CD1c-positive myeloid dendritic cell (primary cell): Measurements from ENCODE around the gene ATMIN.

ENCODE experiments used
- DNase-seq: peaks from one replicate; pipeline ENCODE4 v3.0.0-alpha.2; 2016; ENCODE audit errors: extremely low spot score

Gene ATMIN

GRCh38 chr16:81006211-81006812, 29.3 kb upstream of the ATMIN start:
- DNase-seq, result peak; percentile 87

GRCh38 chr16:81006813-81007695, 28.6 kb upstream of the ATMIN start, which contains the start of the genes CENPN and CMC2:
CENPN (plus strand) TSS chr16:81007214; CDS start chr16:81011940, 4,726 bp downstream.
CMC2 (minus strand) TSS chr16:81006885; CDS start chr16:80997394, 9,491 bp downstream.
- DNase-seq, result peak; percentile 99

- DNase-seq, result no peak
These were observed 27.2 kb upstream of the ATMIN start for GRCh38 chr16:81008505-81008789.

- no peak for DNase-seq
These were observed 22.7 kb upstream of the ATMIN start for GRCh38 chr16:81012974-81013373.

GRCh38 chr16:81014672-81015071, 21.0 kb upstream of the ATMIN start:
- no peak for DNase-seq

GRCh38 chr16:81018496-81018895, 17.1 kb upstream of the ATMIN start:
- no peak for DNase-seq

GRCh38 chr16:81026429-81026828, 9.2 kb upstream of the ATMIN start:
- no peak for DNase-seq

- DNase-seq, result no peak
These were observed 5.6 kb upstream of the ATMIN start for GRCh38 chr16:81029930-81030604.

- no peak for DNase-seq
These were observed 521 bp downstream of the ATMIN start for GRCh38 chr16:81035975-81036750.

GRCh38 chr16:81036751-81037350, 1.2 kb downstream of the ATMIN start:
- DNase-seq, result no peak

GRCh38 chr16:81040131-81040530, 4.5 kb downstream of the ATMIN start:
- peak; percentile 43 for DNase-seq

- DNase-seq, result no peak
These were observed 5.2 kb downstream of the ATMIN start for GRCh38 chr16:81040842-81041241.

- no peak for DNase-seq
These were observed 6.1 kb downstream of the ATMIN start for GRCh38 chr16:81041696-81042095.

GRCh38 chr16:81042821-81043220, 7.2 kb downstream of the ATMIN start:
- DNase-seq, result no peak

GRCh38 chr16:81053761-81054160, 18.1 kb downstream of the ATMIN start:
- DNase-seq, result no peak

GRCh38 chr16:81060576-81061306, 25.1 kb downstream of the ATMIN start:
- DNase-seq, result no peak

- DNase-seq, result no peak
These were observed 25.6 kb downstream of the ATMIN start for GRCh38 chr16:81061307-81061640.

GRCh38 chr16:81061871-81062608, 26.4 kb downstream of the ATMIN start:
- DNase-seq, result no peak

GRCh38 chr16:81066681-81067080, 31.0 kb downstream of the ATMIN start:
- DNase-seq, result no peak

- no peak for DNase-seq
These were observed 31.5 kb downstream of the ATMIN start for GRCh38 chr16:81067166-81067565.
